Glutamatergic neuron (in vitro differentiated cells): ENCODE data around the gene STKLD1. TPM values are rescaled to one million over a fixed set of nuclear protein-coding genes. Genes with fewer than 3 reads are reported as not detected.
A peak's percentile ranks its signal among the peaks of the same experiment; 100 is the strongest.
"Not testable (repeated sequence)": the region's sequence is repeated elsewhere in the genome, so short reads cannot be mapped to it uniquely, and the experiment has no call there.

Source experiments
- DNase-seq: peaks from one replicate; pipeline ENCODE4 v3.0.0; 2022
- H3K27ac Mint-ChIP-seq: one replicate; pipeline ENCODE4 v1.8.0; 2020; ENCODE audit warnings: mild to moderate bottlenecking, mixed read lengths, inconsistent platforms; ENCODE audit not compliant: unreplicated experiment
- H3K27me3 Mint-ChIP-seq: one replicate; pipeline ENCODE4 v1.8.0; 2020; ENCODE audit warnings: mild to moderate bottlenecking, moderate library complexity, mixed read lengths, inconsistent platforms; ENCODE audit not compliant: unreplicated experiment
- H3K36me3 Mint-ChIP-seq: one replicate; pipeline ENCODE4 v1.8.0; 2020; ENCODE audit warnings: mild to moderate bottlenecking, mixed read lengths, inconsistent platforms; ENCODE audit not compliant: unreplicated experiment
- H3K4me1 Mint-ChIP-seq: one replicate; pipeline ENCODE4 v1.8.0; 2020; ENCODE audit warnings: mild to moderate bottlenecking, low read depth, mixed read lengths, inconsistent platforms; ENCODE audit not compliant: unreplicated experiment
- H3K4me3 Mint-ChIP-seq: one replicate; pipeline ENCODE4 v1.8.0; 2020; ENCODE audit warnings: mild to moderate bottlenecking, mixed read lengths, inconsistent platforms; ENCODE audit not compliant: unreplicated experiment
- H3K9me3 Mint-ChIP-seq: one replicate; pipeline ENCODE4 v1.8.0; 2020; ENCODE audit warnings: mild to moderate bottlenecking, moderate library complexity, mixed read lengths, inconsistent platforms; ENCODE audit not compliant: unreplicated experiment
- total RNA-seq: library from RNA; stranded (reverse); fragmentation: NEBNext Ultra II Directional; extraction: Animal tissue kit (Norgen Biotek cat#: 25700); gene quantifications from one replicate; pipeline ENCODE4 v1.2.1, GENCODE V29; 2021; ENCODE audit not compliant: unreplicated experiment
- TF ChIP-seq, protein P1 (sequence below): fragments of 200-600 bp; sonication (generic); IDR thresholded peaks from one replicate; pipeline ENCODE4 v1.5.0; 2021; ENCODE audit not compliant: partially characterized antibody, unreplicated experiment

The STKLD1 gene
- total RNA-seq, 1 donor from 2014 or later = 2.6 TPM

DNA sequence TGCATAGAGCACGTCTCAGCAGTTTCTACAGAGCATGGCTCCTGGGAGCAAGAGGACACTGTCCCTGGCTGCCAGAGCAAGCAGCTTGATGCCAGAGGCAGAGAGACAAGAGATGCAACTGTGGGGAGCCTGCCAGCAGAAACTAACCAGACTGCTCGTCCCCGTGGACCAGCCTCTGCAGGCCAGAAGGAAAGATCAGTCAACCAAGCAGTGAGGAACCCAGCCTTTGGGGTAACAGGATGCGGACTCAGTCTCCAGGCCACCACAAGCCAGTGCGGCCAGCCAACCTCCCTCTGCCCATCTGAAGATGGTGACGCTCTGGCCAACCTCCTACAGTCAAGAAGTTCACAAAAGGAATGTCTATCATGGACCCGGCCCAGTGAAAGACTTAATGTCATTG is 4.0 kb upstream of the STKLD1 start:
- H3K4me1 Mint-ChIP-seq = peaks cover 28% of the 10 kb centered on the region
- no peaks in the 10 kb centered on the region for H3K36me3 Mint-ChIP-seq
- peaks cover 5% of the 10 kb centered on the region for H3K9me3 Mint-ChIP-seq
- H3K4me3 Mint-ChIP-seq = peak overlapping the region; percentile 52
- peaks cover under 1% of the 10 kb centered on the region for H3K27me3 Mint-ChIP-seq
- TF ChIP-seq, protein P1, sequence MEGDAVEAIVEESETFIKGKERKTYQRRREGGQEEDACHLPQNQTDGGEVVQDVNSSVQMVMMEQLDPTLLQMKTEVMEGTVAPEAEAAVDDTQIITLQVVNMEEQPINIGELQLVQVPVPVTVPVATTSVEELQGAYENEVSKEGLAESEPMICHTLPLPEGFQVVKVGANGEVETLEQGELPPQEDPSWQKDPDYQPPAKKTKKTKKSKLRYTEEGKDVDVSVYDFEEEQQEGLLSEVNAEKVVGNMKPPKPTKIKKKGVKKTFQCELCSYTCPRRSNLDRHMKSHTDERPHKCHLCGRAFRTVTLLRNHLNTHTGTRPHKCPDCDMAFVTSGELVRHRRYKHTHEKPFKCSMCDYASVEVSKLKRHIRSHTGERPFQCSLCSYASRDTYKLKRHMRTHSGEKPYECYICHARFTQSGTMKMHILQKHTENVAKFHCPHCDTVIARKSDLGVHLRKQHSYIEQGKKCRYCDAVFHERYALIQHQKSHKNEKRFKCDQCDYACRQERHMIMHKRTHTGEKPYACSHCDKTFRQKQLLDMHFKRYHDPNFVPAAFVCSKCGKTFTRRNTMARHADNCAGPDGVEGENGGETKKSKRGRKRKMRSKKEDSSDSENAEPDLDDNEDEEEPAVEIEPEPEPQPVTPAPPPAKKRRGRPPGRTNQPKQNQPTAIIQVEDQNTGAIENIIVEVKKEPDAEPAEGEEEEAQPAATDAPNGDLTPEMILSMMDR = no peak
- DNase-seq = no peak
- H3K27ac Mint-ChIP-seq = no peak overlapping the region

DNA sequence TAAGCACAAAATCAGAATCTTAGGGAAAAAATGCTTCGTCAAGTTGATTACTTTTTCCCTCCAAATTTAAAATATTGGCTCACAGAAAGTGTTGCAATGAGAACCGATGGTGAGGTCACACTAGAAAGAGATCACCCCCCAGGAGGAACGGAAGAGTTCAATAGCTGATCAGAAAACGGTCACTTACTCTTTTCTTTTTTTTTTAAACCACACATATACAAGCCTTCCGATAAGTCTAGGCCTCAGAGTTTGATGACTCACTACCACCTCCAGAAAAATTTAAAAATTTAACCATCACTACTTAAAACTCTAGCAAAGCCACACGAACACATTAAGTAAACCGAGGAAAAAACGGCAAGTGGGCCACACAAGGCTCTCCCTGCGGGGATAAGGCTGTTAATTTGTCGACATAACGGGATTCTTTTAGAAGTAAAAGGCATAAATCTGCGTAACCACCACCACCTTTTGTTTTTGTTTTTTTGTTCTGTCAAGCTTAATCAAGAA is 1.5 kb upstream of the STKLD1 start:
- Mint-ChIP-seq H3K27ac (peak overlapping the region; percentile 94), H3K9me3 (peaks cover 3% of the 10 kb centered on the region)

GRCh38 chr9:133375116-133375723 is 946 bp upstream of the STKLD1 start:
- peak overlapping the region; percentile 94 for H3K4me3 Mint-ChIP-seq
- peaks cover 3% of the 10 kb centered on the region for H3K27me3 Mint-ChIP-seq
- peaks cover 3% of the 10 kb centered on the region for H3K9me3 Mint-ChIP-seq
- H3K27ac Mint-ChIP-seq = peak overlapping the region; percentile 94
- TF ChIP-seq, protein P1 = no peak
- peaks cover 12% of the 10 kb centered on the region for H3K4me1 Mint-ChIP-seq
- H3K36me3 Mint-ChIP-seq = no peaks in the 10 kb centered on the region
- DNase-seq = no peak

More for the DNA sequence above, 1.5 kb upstream of the STKLD1 start:
- no peaks in the 10 kb centered on the region for H3K36me3 Mint-ChIP-seq
- TF ChIP-seq, protein P1 = no peak
- peaks cover 3% of the 10 kb centered on the region for H3K27me3 Mint-ChIP-seq
- peak overlapping the region; percentile 94 for H3K4me3 Mint-ChIP-seq
- peaks cover 14% of the 10 kb centered on the region for H3K4me1 Mint-ChIP-seq
- DNase-seq = no peak

DNA sequence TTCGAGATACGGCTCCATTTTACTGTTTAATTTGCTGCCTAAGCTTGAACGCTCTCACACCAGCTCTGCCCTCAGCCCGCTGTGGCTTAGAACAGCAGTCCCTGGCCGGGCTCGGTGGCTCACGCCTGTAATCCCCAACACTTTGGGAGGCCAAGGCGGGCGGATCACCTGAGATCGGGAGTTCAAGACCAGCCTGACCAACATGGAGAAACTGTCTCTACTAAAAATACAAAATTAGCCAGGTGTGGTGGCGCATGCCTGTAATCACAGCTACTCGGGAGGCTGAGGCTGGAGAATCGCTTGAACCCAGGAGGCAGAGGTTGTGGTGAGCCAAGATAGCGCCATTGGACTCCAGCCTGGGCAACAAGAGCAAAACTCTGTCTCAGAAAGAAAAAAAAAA is 1.1 kb downstream of the STKLD1 start:
- not testable (repeated sequence) for H3K9me3 Mint-ChIP-seq, H3K36me3 Mint-ChIP-seq, H3K4me1 Mint-ChIP-seq, H3K27me3 Mint-ChIP-seq, H3K27ac Mint-ChIP-seq, DNase-seq
- peak overlapping the region; percentile 72 for H3K4me3 Mint-ChIP-seq

DNA sequence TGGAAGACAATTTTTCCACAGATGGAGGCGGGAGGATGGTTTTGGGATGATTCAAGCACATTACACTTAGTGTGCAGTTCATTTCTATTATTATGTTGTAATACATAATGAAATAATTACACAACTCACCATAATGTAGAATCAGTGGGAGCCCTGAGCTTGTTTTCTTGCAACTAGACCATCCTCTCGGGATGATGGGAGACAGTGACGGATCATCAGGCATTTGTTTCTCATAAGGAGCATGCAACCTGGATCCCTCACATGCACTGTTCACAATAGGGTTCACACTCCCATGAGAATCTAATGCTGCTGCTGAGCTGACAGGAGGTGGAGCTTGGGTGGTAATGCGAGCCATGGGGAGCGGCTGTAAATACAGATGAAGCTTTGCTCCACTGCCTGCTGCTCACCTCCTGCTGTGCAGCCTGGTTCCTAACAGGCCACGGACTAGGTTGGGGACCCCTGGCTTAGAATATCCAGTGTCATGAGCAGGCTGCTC is 1.6 kb downstream of the STKLD1 start:
- no peak for DNase-seq
- peaks cover 3% of the 10 kb centered on the region for H3K9me3 Mint-ChIP-seq
- no peaks in the 10 kb centered on the region for H3K4me1 Mint-ChIP-seq
- H3K27ac Mint-ChIP-seq = peak overlapping the region; percentile 17
- H3K36me3 Mint-ChIP-seq = no peaks in the 10 kb centered on the region
- peaks cover 3% of the 10 kb centered on the region for H3K27me3 Mint-ChIP-seq
- TF ChIP-seq, protein P1 = no peak
- H3K4me3 Mint-ChIP-seq = no peak overlapping the region
